Iris pigment epithelial cell (primary cell): ENCODE results near the gene FHIT.

Experiments
- DNase-seq: peaks from one replicate; pipeline ENCODE4 v3.0.0-alpha.2; 2011; ENCODE audit warnings: low read depth

FHIT gene

GRCh38 chr3:60277361-60277800 is 973.9 kb downstream of the FHIT start:
- no peak for DNase-seq

DNA sequence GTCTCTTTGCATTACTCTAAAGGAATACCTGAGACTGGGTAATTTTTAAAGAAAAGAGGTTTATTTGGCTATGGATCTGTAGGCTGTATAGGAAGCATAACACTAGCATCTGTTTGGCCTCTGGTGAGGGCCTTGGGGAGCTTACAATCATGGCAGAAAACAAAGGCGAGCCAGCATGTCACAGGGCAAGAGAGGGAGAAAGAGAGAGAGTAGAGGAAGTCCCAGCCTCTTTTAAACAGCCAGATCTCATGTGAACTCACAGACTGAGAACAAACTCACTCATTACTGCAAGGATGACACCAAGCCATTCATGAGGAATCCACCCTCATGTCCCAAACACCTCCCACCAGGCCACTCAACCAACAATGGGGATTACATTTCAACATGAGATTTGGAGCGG is 974.6 kb downstream of the FHIT start:
- no peak for DNase-seq

DNA sequence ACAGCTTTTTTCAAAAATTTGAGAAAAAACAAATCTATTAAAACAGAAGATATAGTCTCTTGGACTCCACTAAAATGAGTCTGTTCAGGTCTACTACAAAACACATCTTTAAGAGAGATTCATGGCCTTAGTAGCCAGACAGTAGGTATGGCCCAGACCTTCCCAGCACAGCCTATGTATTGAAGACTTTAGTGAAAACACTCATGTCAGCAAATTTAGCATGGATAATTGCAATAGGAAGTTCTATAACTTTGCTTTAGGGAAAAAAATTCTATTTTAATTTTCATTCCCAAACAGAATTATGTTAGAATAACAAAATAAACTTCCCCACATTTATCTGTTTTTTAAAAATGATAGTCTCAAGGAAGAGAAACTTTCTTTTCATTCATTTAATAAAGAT is 976.6 kb downstream of the FHIT start:
- no peak for DNase-seq

DNA sequence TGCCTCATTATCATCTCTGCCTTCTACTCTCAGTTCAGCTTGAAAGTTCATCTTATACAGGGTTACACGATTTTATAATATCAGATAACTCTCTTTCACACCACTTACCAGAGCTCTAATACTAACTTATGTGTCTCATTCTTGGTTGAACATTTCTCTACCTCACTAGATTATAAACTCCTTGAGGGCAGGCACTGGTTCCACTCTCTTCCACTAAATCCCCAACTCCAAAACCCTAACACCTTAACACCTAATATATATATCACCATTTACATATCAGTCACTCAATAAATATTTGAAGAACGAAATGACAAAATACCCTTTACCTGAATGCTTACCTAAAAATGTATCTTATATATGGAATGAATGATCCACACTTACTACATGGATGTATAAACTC is 977.2 kb downstream of the FHIT start:
- DNase-seq: no peak

GRCh38 chr3:60269829-60270266 is 981.4 kb downstream of the FHIT start:
- no peak for DNase-seq

DNA sequence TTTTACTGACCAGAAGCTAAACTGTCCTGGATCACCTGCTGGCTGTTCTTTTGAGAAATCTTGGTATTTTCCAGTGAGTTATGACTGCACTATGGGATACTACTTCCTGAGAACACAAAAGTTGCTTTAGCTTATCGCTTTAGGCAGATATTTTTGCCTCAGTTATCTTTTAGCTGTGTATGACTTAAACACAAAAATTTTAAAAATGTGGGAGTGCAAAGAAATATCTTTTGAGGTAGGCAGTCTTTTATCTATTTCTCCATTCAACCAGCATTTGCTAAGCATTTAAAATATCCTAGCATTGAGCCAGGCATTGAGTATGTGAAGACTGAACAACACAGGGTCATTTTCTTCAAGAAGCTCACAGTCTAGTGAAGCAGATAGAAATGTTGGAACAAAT is 981.9 kb downstream of the FHIT start:
- DNase-seq: peak; percentile 10

DNA sequence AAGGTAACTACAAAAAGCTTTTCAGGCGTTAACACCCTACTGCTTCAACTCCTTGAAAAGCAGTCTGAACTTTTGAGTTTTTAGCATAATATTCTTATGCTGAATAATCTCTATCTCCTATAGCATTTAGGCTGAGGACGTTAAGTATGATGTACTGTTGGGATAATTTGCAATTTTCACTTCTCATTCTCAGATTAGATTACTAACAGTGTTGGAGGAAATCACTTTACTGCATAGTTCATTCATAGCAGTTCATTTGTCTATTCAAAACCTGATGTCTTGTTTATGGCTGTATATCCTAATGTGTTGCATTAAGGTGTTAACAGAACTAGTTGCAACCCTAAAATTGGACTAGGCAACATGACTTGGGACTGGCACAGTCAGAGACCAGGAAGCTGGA is 983.1 kb downstream of the FHIT start:
- no peak for DNase-seq

GRCh38 chr3:60266444-60266843 is 984.8 kb downstream of the FHIT start:
- no peak for DNase-seq

GRCh38 chr3:60263191-60263590 is 988.1 kb downstream of the FHIT start:
- no peak for DNase-seq

GRCh38 chr3:60262546-60262945 is 988.7 kb downstream of the FHIT start:
- no peak for DNase-seq

DNA sequence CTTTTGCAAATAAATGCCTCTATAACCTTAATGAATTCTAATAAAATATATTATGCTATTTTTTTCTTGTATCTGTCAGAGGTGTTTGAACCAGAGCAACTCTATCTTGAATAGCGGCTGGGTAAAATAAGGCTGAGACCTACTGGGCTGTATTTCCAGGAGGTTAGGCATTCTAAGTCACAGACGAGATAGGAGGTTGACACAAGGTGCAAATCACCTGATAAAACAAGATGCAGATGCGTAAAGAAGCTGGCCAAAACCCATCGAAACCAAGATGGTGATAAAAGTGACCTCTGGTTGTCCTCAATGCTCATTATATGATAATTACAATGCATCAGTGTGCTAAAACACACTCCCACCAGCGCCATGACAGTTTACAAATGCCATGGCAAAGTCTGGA is 990.7 kb downstream of the FHIT start:
- no peak for DNase-seq

- no peak for DNase-seq
Observed at GRCh38 chr3:60250810-60251209, 1000.4 kb downstream of the FHIT start.

DNA sequence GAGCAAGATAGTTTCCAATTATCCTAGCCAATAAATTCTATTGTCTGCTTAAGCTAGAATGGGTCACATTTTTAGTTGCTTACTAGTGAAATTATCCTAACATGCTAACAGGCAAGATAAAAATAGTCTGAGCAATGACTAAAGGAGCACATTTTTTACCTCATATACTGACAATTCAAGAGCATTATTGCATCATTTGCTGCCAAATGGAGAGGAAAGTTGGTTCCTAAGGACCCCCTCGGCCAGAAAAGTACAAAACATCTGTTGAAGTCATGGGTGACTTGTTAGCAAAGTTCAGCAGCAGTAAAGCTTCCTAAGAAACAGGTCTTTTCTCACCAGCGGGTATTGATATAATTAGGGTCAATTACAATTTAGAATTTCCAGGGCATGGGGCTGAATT is 1001.0 kb downstream of the FHIT start:
- DNase-seq: no peak

DNA sequence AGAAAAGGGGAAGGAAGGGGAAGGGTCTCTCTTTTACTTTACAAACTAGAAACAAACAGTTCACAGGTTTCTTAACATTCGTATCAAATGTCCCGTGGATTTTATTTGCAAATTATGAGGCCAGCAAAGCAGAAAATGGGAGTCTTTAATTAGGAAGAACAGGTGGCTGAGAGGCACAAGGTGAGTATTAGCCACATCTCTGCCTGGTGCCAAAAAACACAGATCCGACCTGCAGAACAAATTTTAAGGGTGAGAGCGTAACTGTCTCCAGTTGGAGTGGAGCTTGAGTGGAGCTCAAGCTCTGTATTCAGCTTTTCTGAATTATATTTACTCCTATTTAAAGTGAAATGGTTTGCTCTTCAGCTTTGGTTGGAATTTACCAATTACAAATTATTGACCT is 1004.9 kb downstream of the FHIT start:
- no peak for DNase-seq

GRCh38 chr3:60243456-60243855 is 1007.8 kb downstream of the FHIT start:
- DNase-seq: no peak

- DNase-seq: no peak
Observed at GRCh38 chr3:60240492-60240891, 1010.8 kb downstream of the FHIT start.

- no peak for DNase-seq
Observed at GRCh38 chr3:60238550-60238949, 1012.7 kb downstream of the FHIT start.

DNA sequence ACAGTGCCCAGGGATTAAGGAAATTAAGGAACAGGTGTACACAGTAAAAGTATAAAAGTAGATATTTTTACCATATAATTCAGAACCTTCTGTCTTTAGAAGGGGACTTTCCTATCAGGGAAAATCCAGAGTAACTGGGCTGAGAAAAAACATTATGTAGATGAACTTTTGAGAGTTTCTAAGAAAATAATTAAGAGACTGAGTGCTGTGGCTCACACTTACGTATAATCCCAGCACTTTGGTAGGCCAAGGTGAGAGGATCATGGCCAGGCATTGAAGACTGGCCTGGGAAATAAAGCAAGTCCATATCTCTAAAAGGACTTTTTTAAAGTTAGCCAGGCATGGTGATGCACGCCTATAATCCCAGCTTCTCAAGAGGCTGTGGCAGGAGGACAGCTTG is 1021.8 kb downstream of the FHIT start:
- DNase-seq: no peak

GRCh38 chr3:60228823-60229222 is 1022.4 kb downstream of the FHIT start:
- no peak for DNase-seq

DNA sequence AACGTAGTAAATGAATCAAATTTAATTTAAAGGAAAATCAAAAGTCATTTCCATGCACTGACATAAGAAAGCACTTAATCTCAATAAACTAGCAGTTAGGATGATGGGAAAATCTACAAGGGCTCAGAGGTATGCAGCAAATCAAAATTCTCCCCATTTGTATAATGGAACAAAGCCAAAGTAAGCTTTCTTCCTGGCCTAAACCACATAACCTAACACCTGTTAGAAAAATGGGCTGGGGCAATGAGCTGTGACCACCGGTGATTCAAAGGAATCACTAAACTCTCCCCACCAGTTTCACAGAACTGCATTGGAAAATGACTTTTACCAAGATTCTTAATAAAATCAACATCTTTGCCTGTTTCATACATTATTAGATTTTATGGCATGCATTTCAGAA is 1024.3 kb downstream of the FHIT start:
- no peak for DNase-seq

- no peak for DNase-seq
Observed at GRCh38 chr3:60225848-60226247, 1025.4 kb downstream of the FHIT start.

DNA sequence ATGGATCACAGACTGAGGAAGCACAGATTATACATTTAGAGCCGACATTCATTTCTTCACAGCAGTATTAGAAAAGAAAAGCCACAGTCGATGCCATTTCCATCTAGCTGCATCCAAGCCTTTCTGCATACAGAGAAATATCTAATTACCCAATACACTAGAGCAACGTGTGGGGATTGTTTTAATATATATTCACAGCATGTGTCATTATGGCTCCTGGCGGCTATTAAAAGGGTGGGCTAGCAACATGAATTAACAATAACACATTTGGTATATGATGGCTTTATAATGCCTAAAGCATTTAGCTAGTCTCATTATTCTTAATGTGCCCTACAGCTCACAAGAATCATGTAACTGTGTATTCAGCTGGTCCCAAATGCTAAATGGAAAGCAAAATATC is 1030.5 kb downstream of the FHIT start:
- DNase-seq: no peak

GRCh38 chr3:60219501-60219900 is 1031.8 kb downstream of the FHIT start:
- DNase-seq: no peak

DNA sequence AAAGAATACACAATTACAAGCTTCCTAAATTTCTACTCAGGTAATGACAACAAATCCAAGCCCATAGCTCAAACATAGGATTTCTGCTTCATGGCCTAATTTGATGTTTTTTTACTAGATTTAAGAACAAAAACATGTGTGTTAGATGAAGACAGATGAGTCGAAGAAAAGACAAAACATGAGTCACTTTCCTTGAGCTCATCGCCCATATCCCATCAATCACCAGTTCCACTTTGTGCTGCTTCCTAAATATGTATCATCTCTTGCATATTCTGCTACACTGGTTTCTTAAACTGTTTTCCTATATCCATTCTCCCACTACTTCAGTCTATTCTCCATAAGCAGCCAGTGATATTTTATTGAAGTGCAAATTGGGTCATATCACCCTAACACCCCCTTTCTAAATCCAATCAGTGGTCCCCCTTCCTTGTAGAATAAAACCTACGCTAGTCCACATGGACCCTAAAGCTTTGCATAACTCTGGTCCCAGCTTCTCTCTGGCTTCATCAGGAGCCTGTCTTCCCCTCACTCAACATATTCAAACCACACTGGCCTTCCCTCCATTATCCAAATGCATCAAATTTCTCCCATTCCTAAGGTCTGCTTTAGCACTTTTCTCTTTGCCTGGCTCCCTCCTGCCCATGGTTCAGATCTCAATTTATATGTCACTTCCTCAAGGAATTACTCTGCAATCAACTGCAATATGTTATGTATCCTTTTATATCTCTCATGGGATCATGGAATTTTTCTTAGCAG is 1033.9 kb downstream of the FHIT start:
- DNase-seq: no peak
